SK-N-SH (cell line): ENCODE measurements around the gene EPB41L4A. TPM values are rescaled to one million over a fixed set of nuclear protein-coding genes. Genes with fewer than 3 reads are reported as not detected.

Experiments
- CTCF ChIA-PET: fragments of 300-600, 350-600 bp; formaldehyde crosslinking; extraction: SDS; loops from one replicate; lab custom pipeline; 2021; lab: Yijun Ruan, JAX
- POLR2A ChIA-PET: fragments of 350-600 bp; sonication (Branson Sonifier 250); formaldehyde crosslinking; extraction: SDS; loops from one replicate; lab custom pipeline; 2020; ENCODE audit warnings: antibody characterized with exemption, inconsistent platforms; lab: Yijun Ruan, JAX
- DNase-seq: peaks from one replicate; pipeline ENCODE4 v3.0.0; 2012
- H2AFZ ChIP-seq: fragments of 200-600 bp; sonication (generic); 2 replicates; pipeline ENCODE4 v1.8.1; 2016; ENCODE audit warnings: antibody characterized with exemption, mild to moderate bottlenecking, low read depth
- H3F3A ChIP-seq: fragments of 200-600 bp; sonication (generic); replicated peaks from 2 replicates; pipeline ENCODE3; 2016; ENCODE audit warnings: antibody characterized with exemption, mild to moderate bottlenecking; ENCODE audit not compliant: insufficient read depth
- H3K27ac ChIP-seq, 2 experiments: fragments of 200-500 bp in 1 of 2; fragments of 200-600 bp in 1 of 2; sonication (Bioruptor generic) in 1 of 2; sonication (generic), shearing (Covaris generic) in 1 of 2; 2 replicates each; pipeline versions ENCODE4 v1.5.1 to v1.6.1; 2014 to 2016; ENCODE audit warnings: low read depth in 2 of 2, inconsistent platforms in 1 of 2, low read length in 1 of 2, mild to moderate bottlenecking in 1 of 2, mixed read lengths in 1 of 2
- H3K27me3 ChIP-seq: fragments of 200-600 bp; sonication (generic), shearing (Covaris generic); 2 replicates; pipeline ENCODE4 v1.6.1; 2016; ENCODE audit warnings: mixed run types; ENCODE audit not compliant: insufficient read depth
- H3K36me3 ChIP-seq, 2 experiments: fragments of 200-500 bp in 1 of 2; fragments of 200-600 bp in 1 of 2; sonication (Bioruptor generic) in 1 of 2; sonication (generic) in 1 of 2; replicated peaks in 1 of 2; 2 replicates each; pipeline versions ENCODE3 to v1.5.1; 2014 to 2016; ENCODE audit warnings: low read length in 1 of 2, mild to moderate bottlenecking in 1 of 2; ENCODE audit not compliant: insufficient read depth in 2 of 2, control insufficient read depth in 1 of 2
- H3K4me1 ChIP-seq, 2 experiments: fragments of 200-500 bp in 1 of 2; fragments of 200-600 bp in 1 of 2; sonication (Bioruptor generic) in 1 of 2; sonication (generic), shearing (Covaris generic) in 1 of 2; 2 replicates each; pipeline versions ENCODE4 v1.5.1 to v1.6.1; 2014 to 2016; ENCODE audit warnings: low read depth in 1 of 2, low read length in 1 of 2, mixed run types in 1 of 2; ENCODE audit not compliant: insufficient read depth in 2 of 2, control insufficient read depth in 1 of 2
- H3K4me2 ChIP-seq: fragments of 200-600 bp; sonication (generic), shearing (Covaris generic); 2 replicates; pipeline ENCODE4 v1.6.1; 2017; ENCODE audit warnings: mixed run types
- H3K4me3 ChIP-seq, 2 experiments: fragments of 200-500 bp in 1 of 2; fragments of 200-600 bp in 1 of 2; sonication (Bioruptor generic) in 1 of 2; sonication (generic), shearing (Covaris generic) in 1 of 2; 2 replicates each; pipeline versions ENCODE4 v1.5.1 to v1.8.1; 2014 to 2016; ENCODE audit warnings: low read depth in 2 of 2, inconsistent platforms in 1 of 2, low read length in 1 of 2, mild to moderate bottlenecking in 1 of 2, mixed read lengths in 1 of 2, moderate library complexity in 1 of 2
- H3K79me2 ChIP-seq: fragments of 200-600 bp; sonication (generic); 2 replicates; pipeline ENCODE4 v1.8.1; 2017; ENCODE audit warnings: mild to moderate bottlenecking; ENCODE audit not compliant: insufficient read depth
- H3K9ac ChIP-seq: fragments of 200-600 bp; sonication (generic); 2 replicates; pipeline ENCODE4 v1.6.1; 2017; ENCODE audit warnings: mixed run types
- H3K9me2 ChIP-seq: fragments of 200-600 bp; sonication (generic); 2 replicates; pipeline ENCODE4 v1.6.1; 2017; ENCODE audit warnings: mixed run types
- H3K9me3 ChIP-seq: fragments of 200-600 bp; sonication (generic); 2 replicates; pipeline ENCODE4 v1.6.1; 2017; ENCODE audit warnings: mixed run types, mild to moderate bottlenecking, moderate library complexity
- H4K20me1 ChIP-seq: fragments of 200-600 bp; sonication (generic); 2 replicates; pipeline ENCODE4 v1.6.1; 2017; ENCODE audit warnings: mild to moderate bottlenecking, mixed run types; ENCODE audit not compliant: insufficient read depth
- CTCF ChIP-seq: fragments of 200-600 bp; sonication (generic); IDR thresholded peaks from 2 replicates; pipeline ENCODE4 v1.6.1; 2017; ENCODE audit warnings: antibody characterized with exemption, mild to moderate bottlenecking, moderate library complexity
- EP300 ChIP-seq, 2 experiments: IDR thresholded peaks; 2 replicates each; pipeline versions ENCODE4 v1.4.0 to v1.6.1; 2012; ENCODE audit warnings: borderline replicate concordance in 1 of 2, low read depth in 1 of 2, low read length in 1 of 2
- EZH2phosphoT487 ChIP-seq: fragments of 200-600 bp; sonication (generic); IDR thresholded peaks from 2 replicates; pipeline ENCODE4 v1.6.1; 2017; ENCODE audit warnings: low read depth, mixed run types, mild to moderate bottlenecking, antibody characterized with exemption, moderate library complexity, borderline replicate concordance
- FOSL2 ChIP-seq: IDR thresholded peaks from 2 replicates; pipeline ENCODE4 v1.4.0; 2012; ENCODE audit warnings: low read depth, mild to moderate bottlenecking, moderate library complexity, borderline replicate concordance
- FOXJ3 ChIP-seq: sonication (generic); formaldehyde crosslinking; IDR thresholded peaks from 2 replicates; pipeline ENCODE4 v1.5.1; 2020; ENCODE audit warnings: mild to moderate bottlenecking, missing genetic modification reagents
- IRF3 ChIP-seq: fragments of 150-350 bp; IDR thresholded peaks from 2 replicates; pipeline ENCODE4 v1.6.1; 2016; ENCODE audit warnings: mild to moderate bottlenecking, low read depth, low read length
- MAX ChIP-seq: IDR thresholded peaks from 2 replicates; pipeline ENCODE4 v1.4.0; 2012; ENCODE audit warnings: low read depth
- MEF2A ChIP-seq: IDR thresholded peaks from 2 replicates; pipeline ENCODE4 v1.4.0; 2012; ENCODE audit warnings: low read depth, borderline replicate concordance
- MXI1 ChIP-seq: IDR thresholded peaks from 2 replicates; pipeline ENCODE4 v1.6.1; 2012; ENCODE audit warnings: mild to moderate bottlenecking, low read depth, low read length, improper control_type of control experiment
- NRF1 ChIP-seq: IDR thresholded peaks from 2 replicates; pipeline ENCODE4 v1.6.1; 2012; ENCODE audit warnings: low read depth, mild to moderate bottlenecking, low read length
- PBX3 ChIP-seq: IDR thresholded peaks from 2 replicates; pipeline ENCODE4; 2012
- RAD21 ChIP-seq: IDR thresholded peaks from 2 replicates; pipeline ENCODE4 v1.6.1; 2012; ENCODE audit warnings: mild to moderate bottlenecking, low read length
- RCOR1 ChIP-seq: fragments of 150-350 bp; IDR thresholded peaks from 2 replicates; pipeline ENCODE4 v1.6.1; 2017; ENCODE audit warnings: antibody characterized with exemption, low read length
- REST ChIP-seq: IDR thresholded peaks from 2 replicates; pipeline ENCODE4 v1.6.1; 2012; ENCODE audit warnings: mild to moderate bottlenecking, low read depth, low read length, moderate library complexity
- RFX5 ChIP-seq: IDR thresholded peaks from 2 replicates; pipeline ENCODE4 v1.6.1; 2012; ENCODE audit warnings: mild to moderate bottlenecking, improper control_type of control experiment, low read length
- SMC3 ChIP-seq: IDR thresholded peaks from 2 replicates; pipeline ENCODE4 v1.6.1; 2012; ENCODE audit warnings: low read depth, low read length, improper control_type of control experiment
- TCF12 ChIP-seq: IDR thresholded peaks from 2 replicates; pipeline ENCODE4 v1.4.0; 2012
- TEAD4 ChIP-seq: IDR thresholded peaks from 2 replicates; pipeline ENCODE4 v1.4.0; 2012; ENCODE audit warnings: mild to moderate bottlenecking, borderline replicate concordance; ENCODE audit not compliant: insufficient read depth
- YY1 ChIP-seq: IDR thresholded peaks from 2 replicates; pipeline ENCODE4 v1.4.0; 2012; ENCODE audit warnings: low read depth, mild to moderate bottlenecking
- ZBTB33 ChIP-seq: IDR thresholded peaks from 2 replicates; pipeline ENCODE4 v1.4.0; 2012; ENCODE audit warnings: low read depth, borderline replicate concordance
- WGBS: methylation state at CpG from one replicate; pipeline ENCODE4 v1.1.6; 2017; ENCODE audit warnings: low lambda C conversion rate; 5-methylcytosine and 5-hydroxymethylcytosine counted together
- polyA plus RNA-seq, 3 experiments: library from polyadenylated mRNA; depleted of rRNA; stranded (reverse); fragments of >200 nt; gene quantifications; 2 replicates each; pipeline ENCODE4 v1.2.3, GENCODE V29; 2012

The EPB41L4A gene
- polyA plus RNA-seq, 1 of the 3 experiments (the other 2 are of a cell fraction), result 0.07 TPM

GRCh38 chr5:112119969-112120368 is 299.1 kb downstream of the EPB41L4A start:
- Histone ChIP-seq H3K27me3 (no peaks in the 10 kb centered on the region), H3K9me2 (no peaks in the 10 kb centered on the region), H3K4me2 (no peak overlapping the region), H3K4me1 (no peaks in the 10 kb centered on the region; a peak in 1 of 4 replicates), H3K79me2 (no peaks in the 10 kb centered on the region), H4K20me1 (no peaks in the 10 kb centered on the region), H3K9ac (no peak overlapping the region), H3K36me3 (no peaks in the 10 kb centered on the region), H2AFZ (no peak overlapping the region), H3K27ac (no peak overlapping the region), H3K4me3 (no peak overlapping the region), H3K9me3 (no peaks in the 10 kb centered on the region), H3F3A (no peaks in the 10 kb centered on the region)
- TF ChIP-seq NRF1 (no peak), MEF2A (no peak), SMC3 (no peak), TCF12 (no peak), EZH2phosphoT487 (no peak), MXI1 (no peak), RAD21 (no peak), TEAD4 (no peak), PBX3 (no peak), CTCF (no peak), RCOR1 (no peak), YY1 (no peak), EP300 (IDR thresholded peaks at IDR 0.05; ENCODE audit: borderline replicate concordance in 1 of 2, low read depth in 1 of 2, low read length in 1 of 2) (no peak), FOSL2 (no peak), MAX (no peak), RFX5 (no peak), FOXJ3 (CRISPR knock-in tag) (no peak), ZBTB33 (no peak), REST (no peak), IRF3 (no peak)
- WGBS, result 67% methylated on average over 2 of the region's 2 CpGs
- DNase-seq, result no peak
- POLR2A ChIA-PET, result no interaction called here
- CTCF ChIA-PET, result no interaction called here
